Activated CD4-positive, alpha-beta memory T cell treated with anti-CD3 and anti-CD28 coated beads, Interleukin-2, amount 10 ng/mL, durations not matched to agents 7 days and 5 days (primary cell): Measurements from ENCODE around the gene ACTBL2. TPM values are rescaled to one million over a fixed set of nuclear protein-coding genes. Genes with fewer than 3 reads are reported as not detected.
"Not testable (repeated sequence)": the region's sequence is repeated elsewhere in the genome, so short reads cannot be mapped to it uniquely, and the experiment has no call there.

Experiments used
- CTCF ChIA-PET: fragments of 350-600 bp; sonication (Branson Sonifier 250); formaldehyde crosslinking; loops from one replicate; lab custom pipeline; 2021; ENCODE audit warnings: antibody characterized with exemption, inconsistent platforms; lab: Charles Lee
- POLR2A ChIA-PET: fragments of 350-600 bp; sonication (Branson Sonifier 250); formaldehyde crosslinking; loops from one replicate; lab custom pipeline; 2021; ENCODE audit warnings: antibody characterized with exemption; lab: Charles Lee
- DNase-seq: peaks from one replicate; pipeline ENCODE4 v3.0.0-alpha.2; 2020
- H3K27ac Mint-ChIP-seq: one replicate; pipeline ENCODE4 v1.8.0; 2021; ENCODE audit warnings: mild to moderate bottlenecking, mixed read lengths
- H3K27me3 Mint-ChIP-seq: one replicate; pipeline ENCODE4 v1.8.0; 2021; ENCODE audit warnings: mixed read lengths
- H3K36me3 Mint-ChIP-seq: one replicate; pipeline ENCODE4 v1.8.0; 2021; ENCODE audit warnings: low read depth, mixed read lengths
- H3K4me1 Mint-ChIP-seq: one replicate; pipeline ENCODE4 v1.8.0; 2021; ENCODE audit warnings: mixed read lengths
- H3K4me3 Mint-ChIP-seq: one replicate; pipeline ENCODE4 v1.8.0; 2021; ENCODE audit warnings: mild to moderate bottlenecking, mixed read lengths
- H3K9me3 Mint-ChIP-seq: one replicate; pipeline ENCODE4 v1.8.0; 2021; ENCODE audit warnings: mixed read lengths
- total RNA-seq, 2 experiments: library from RNA; stranded (reverse); gene quantifications; one replicate each; pipeline ENCODE4 v1.2.3, GENCODE V29; 2021

Gene ACTBL2
- total RNA-seq: not detected

GRCh38 chr5:57482671-57483106 is at the start of gene ACTBL2:
ACTBL2 (minus strand) TSS chr5:57482811; CDS start chr5:57482707, 104 bp downstream.
- ChIA-PET CTCF (no interaction called here), POLR2A (no interaction called here)
- H3K4me1 Mint-ChIP-seq: no peaks in the 10 kb centered on the region
- no peak for DNase-seq
- H3K36me3 Mint-ChIP-seq: no peaks in the 10 kb centered on the region
- H3K27ac Mint-ChIP-seq: no peak within 1 kb of the TSS
- peaks cover 1% of the 10 kb centered on the region for H3K27me3 Mint-ChIP-seq
- no peaks in the 10 kb centered on the region for H3K9me3 Mint-ChIP-seq
- no peak within 1 kb of the TSS for H3K4me3 Mint-ChIP-seq

GRCh38 chr5:57531333-57531732 is 48.7 kb upstream of the ACTBL2 start:
- Mint-ChIP-seq H3K27me3 (peaks cover 11% of the 10 kb centered on the region), H3K4me1 (peaks cover 2% of the 10 kb centered on the region), H3K4me3 (no peak overlapping the region), H3K9me3 (no peaks in the 10 kb centered on the region), H3K36me3 (no peaks in the 10 kb centered on the region), H3K27ac (no peak overlapping the region)
- DNase-seq: no peak
- ChIA-PET POLR2A (no interaction called here), CTCF (no interaction called here)

GRCh38 chr5:57529864-57530263 is 47.3 kb upstream of the ACTBL2 start:
- H3K9me3 Mint-ChIP-seq: no peaks in the 10 kb centered on the region

GRCh38 chr5:57527870-57528269 is 45.3 kb upstream of the ACTBL2 start:
- CTCF ChIA-PET: no interaction called here
- H3K4me3 Mint-ChIP-seq: no peak overlapping the region
- H3K9me3 Mint-ChIP-seq: no peaks in the 10 kb centered on the region
- H3K27me3 Mint-ChIP-seq: peaks cover 12% of the 10 kb centered on the region
- POLR2A ChIA-PET: no interaction called here
- H3K4me1 Mint-ChIP-seq: peaks cover 2% of the 10 kb centered on the region
- no peaks in the 10 kb centered on the region for H3K36me3 Mint-ChIP-seq
- no peak overlapping the region for H3K27ac Mint-ChIP-seq
- DNase-seq: no peak

More at GRCh38 chr5:57529864-57530263, 47.3 kb upstream of the ACTBL2 start:
- peaks cover 2% of the 10 kb centered on the region for H3K4me1 Mint-ChIP-seq
- H3K36me3 Mint-ChIP-seq: no peaks in the 10 kb centered on the region
- CTCF ChIA-PET: no interaction called here
- H3K27ac Mint-ChIP-seq: no peak overlapping the region
- H3K27me3 Mint-ChIP-seq: peaks cover 15% of the 10 kb centered on the region
- POLR2A ChIA-PET: no interaction called here
- no peak for DNase-seq
- H3K4me3 Mint-ChIP-seq: no peak overlapping the region

- no peak overlapping the region for H3K27ac Mint-ChIP-seq
- no peak for DNase-seq
- H3K9me3 Mint-ChIP-seq: no peaks in the 10 kb centered on the region
- ChIA-PET POLR2A (no interaction called here), CTCF (no interaction called here)
- no peaks in the 10 kb centered on the region for H3K36me3 Mint-ChIP-seq
- no peaks in the 10 kb centered on the region for H3K4me1 Mint-ChIP-seq
- H3K4me3 Mint-ChIP-seq: no peak overlapping the region
- H3K27me3 Mint-ChIP-seq: peaks cover 5% of the 10 kb centered on the region
Measured at GRCh38 chr5:57524348-57525060, 41.9 kb upstream of the ACTBL2 start.

- H3K27me3 Mint-ChIP-seq, H3K36me3 Mint-ChIP-seq, H3K27ac Mint-ChIP-seq, H3K4me3 Mint-ChIP-seq, DNase-seq, POLR2A ChIA-PET, H3K9me3 Mint-ChIP-seq, H3K4me1 Mint-ChIP-seq, CTCF ChIA-PET: not testable (repeated sequence)
Measured at GRCh38 chr5:57522477-57522876, 39.9 kb upstream of the ACTBL2 start.

GRCh38 chr5:57518415-57518814 is 35.8 kb upstream of the ACTBL2 start:
- POLR2A ChIA-PET, H3K27ac Mint-ChIP-seq, CTCF ChIA-PET, H3K4me3 Mint-ChIP-seq, H3K36me3 Mint-ChIP-seq, H3K9me3 Mint-ChIP-seq, H3K4me1 Mint-ChIP-seq, H3K27me3 Mint-ChIP-seq, DNase-seq: not testable (repeated sequence)

GRCh38 chr5:57517250-57517649 is 34.6 kb upstream of the ACTBL2 start:
- no peaks in the 10 kb centered on the region for H3K9me3 Mint-ChIP-seq
- H3K4me1 Mint-ChIP-seq: no peaks in the 10 kb centered on the region
- no peak for DNase-seq
- peaks cover 2% of the 10 kb centered on the region for H3K27me3 Mint-ChIP-seq
- no peak overlapping the region for H3K4me3 Mint-ChIP-seq
- no peak overlapping the region for H3K27ac Mint-ChIP-seq
- ChIA-PET CTCF (no interaction called here), POLR2A (no interaction called here)
- H3K36me3 Mint-ChIP-seq: no peaks in the 10 kb centered on the region

GRCh38 chr5:57513785-57514184 is 31.2 kb upstream of the ACTBL2 start:
- H3K9me3 Mint-ChIP-seq: no peaks in the 10 kb centered on the region
- ChIA-PET CTCF (interaction anchor here (1.3 to 3.5 kb wide), 2 partner anchors 14 to 216 kb away, joined by 3 to 11 read pairs; no protein-coding TSS in a partner anchor), POLR2A (no interaction called here)
- DNase-seq: no peak
- H3K36me3 Mint-ChIP-seq: no peaks in the 10 kb centered on the region
- no peak overlapping the region for H3K27ac Mint-ChIP-seq
- H3K4me1 Mint-ChIP-seq: no peaks in the 10 kb centered on the region
- H3K4me3 Mint-ChIP-seq: no peak overlapping the region
- H3K27me3 Mint-ChIP-seq: peaks cover 16% of the 10 kb centered on the region

- no peak for DNase-seq
- Mint-ChIP-seq H3K4me1 (no peaks in the 10 kb centered on the region), H3K36me3 (no peaks in the 10 kb centered on the region), H3K4me3 (no peak overlapping the region), H3K27me3 (peaks cover 16% of the 10 kb centered on the region), H3K9me3 (no peaks in the 10 kb centered on the region), H3K27ac (no peak overlapping the region)
- POLR2A ChIA-PET: no interaction called here
- CTCF ChIA-PET: interaction anchor here (3.5 kb wide), 1 partner anchor 12 kb away, joined by 11 read pairs; no protein-coding TSS in a partner anchor
Measured at GRCh38 chr5:57511321-57511720, 28.7 kb upstream of the ACTBL2 start.

- DNase-seq: no peak
- H3K36me3 Mint-ChIP-seq: no peaks in the 10 kb centered on the region
- no peak overlapping the region for H3K27ac Mint-ChIP-seq
- no peak overlapping the region for H3K4me3 Mint-ChIP-seq
- ChIA-PET POLR2A (interaction anchor here (0.6 kb wide), 1 partner anchor 18 kb away, joined by 3 read pairs; no protein-coding TSS in a partner anchor), CTCF (interaction anchor here (2.7 kb wide), 1 partner anchor 10 kb away, joined by 8 read pairs; no protein-coding TSS in a partner anchor)
- no peaks in the 10 kb centered on the region for H3K4me1 Mint-ChIP-seq
- H3K9me3 Mint-ChIP-seq: no peaks in the 10 kb centered on the region
- peaks cover 20% of the 10 kb centered on the region for H3K27me3 Mint-ChIP-seq
Measured at GRCh38 chr5:57509501-57510260, 27.1 kb upstream of the ACTBL2 start.

- Mint-ChIP-seq H3K27ac (no peak overlapping the region), H3K4me3 (no peak overlapping the region), H3K9me3 (no peaks in the 10 kb centered on the region), H3K27me3 (peaks cover 20% of the 10 kb centered on the region), H3K4me1 (no peaks in the 10 kb centered on the region), H3K36me3 (no peaks in the 10 kb centered on the region)
- DNase-seq: no peak
- POLR2A ChIA-PET: no interaction called here
- CTCF ChIA-PET: interaction anchor here (2.7 kb wide), 1 partner anchor 9 kb away, joined by 8 read pairs; no protein-coding TSS in a partner anchor
Measured at GRCh38 chr5:57508211-57508610, 25.6 kb upstream of the ACTBL2 start.
